Neural progenitor cell (in vitro differentiated cells): ENCODE results near the gene METTL1. TPM values are rescaled to one million over a fixed set of nuclear protein-coding genes. Genes with fewer than 3 reads are reported as not detected.
A peak's percentile ranks its signal among the peaks of the same experiment; 100 is the strongest.

Experiments
- DNase-seq: peaks from one replicate; pipeline ENCODE4 v3.0.0-alpha.2; 2016; ENCODE audit warnings: low spot score
- H2AFZ ChIP-seq: fragments of 200-600 bp; sonication (generic); replicated peaks from 2 replicates; pipeline ENCODE4 v1.6.1; 2016; ENCODE audit warnings: antibody characterized with exemption
- H3F3A ChIP-seq: fragments of 200-600 bp; sonication (generic); 2 replicates; pipeline ENCODE4 v1.6.1; 2016; ENCODE audit warnings: antibody characterized with exemption, low read depth
- H3K27ac ChIP-seq: fragments of 200-600 bp; sonication (generic); 2 replicates; pipeline ENCODE4 v1.5.1; 2016; ENCODE audit warnings: mild to moderate bottlenecking
- H3K27me3 ChIP-seq: fragments of 200-600 bp; sonication (generic); 2 replicates; pipeline ENCODE4 v1.6.1; 2016; ENCODE audit warnings: mild to moderate bottlenecking, moderate library complexity
- H3K36me3 ChIP-seq: fragments of 200-600 bp; sonication (generic); 2 replicates; pipeline ENCODE4 v1.5.1; 2016
- H3K4me1 ChIP-seq: fragments of 200-600 bp; sonication (generic); 2 replicates; pipeline ENCODE4 v1.6.1; 2016; ENCODE audit warnings: mixed run types
- H3K4me2 ChIP-seq: fragments of 200-600 bp; sonication (generic); 2 replicates; pipeline ENCODE4 v1.6.1; 2016
- H3K4me3 ChIP-seq: fragments of 200-600 bp; sonication (generic); 2 replicates; pipeline ENCODE4 v1.5.1; 2016
- H3K79me2 ChIP-seq: fragments of 200-600 bp; sonication (generic); 2 replicates; pipeline ENCODE4 v1.6.1; 2016; ENCODE audit warnings: low read depth
- H3K9ac ChIP-seq: fragments of 200-600 bp; sonication (generic); 2 replicates; pipeline ENCODE4 v1.6.1; 2016
- H3K9me3 ChIP-seq: fragments of 200-600 bp; sonication (generic); 2 replicates; pipeline ENCODE4 v1.5.1; 2016; ENCODE audit warnings: low read depth
- H4K20me1 ChIP-seq: fragments of 200-600 bp; sonication (generic); 2 replicates; pipeline ENCODE4 v1.6.1; 2016; ENCODE audit warnings: low read depth
- H3K27ac Mint-ChIP-seq: 3 replicates; pipeline ENCODE4 v1.8.0; 2021; ENCODE audit warnings: mixed read lengths
- H3K27me3 Mint-ChIP-seq: 2 replicates; pipeline ENCODE4 v1.8.0; 2022; ENCODE audit warnings: low read depth, mild to moderate bottlenecking, inconsistent platforms, moderate library complexity, mixed read lengths; ENCODE audit not compliant: insufficient read depth
- H3K36me3 Mint-ChIP-seq: 3 replicates; pipeline ENCODE4 v1.8.0; 2021; ENCODE audit warnings: mixed read lengths
- H3K4me1 Mint-ChIP-seq: 3 replicates; pipeline ENCODE4 v1.8.0; 2021; ENCODE audit warnings: mixed read lengths
- H3K4me3 Mint-ChIP-seq: 3 replicates; pipeline ENCODE4 v1.8.0; 2021; ENCODE audit warnings: mild to moderate bottlenecking, moderate library complexity, mixed read lengths
- H3K9me3 Mint-ChIP-seq: 3 replicates; pipeline ENCODE4 v1.8.0; 2020; ENCODE audit warnings: mixed read lengths
- EZH2 ChIP-seq: fragments of 200-600 bp; sonication (generic); IDR thresholded peaks from 2 replicates; pipeline ENCODE4 v1.6.1; 2017; ENCODE audit warnings: antibody characterized with exemption, mild to moderate bottlenecking, moderate library complexity
- EZH2phosphoT487 ChIP-seq: fragments of 200-600 bp; sonication (generic); IDR thresholded peaks from 2 replicates; pipeline ENCODE4 v1.6.1; 2017; ENCODE audit warnings: antibody characterized with exemption
- total RNA-seq: library from RNA; depleted of rRNA; stranded (reverse); fragments of >200 nt; gene quantifications from 2 replicates; pipeline ENCODE4 v1.2.3, GENCODE V29; 2015; ENCODE audit warnings: low replicate concordance
- TF ChIP-seq, protein P1 (sequence below): fragments of 200-600 bp; sonication (generic); IDR thresholded peaks from 2 replicates; pipeline ENCODE4 v1.5.1; 2017; ENCODE audit warnings: antibody characterized with exemption, mild to moderate bottlenecking

Gene METTL1
- total RNA-seq, 1 donor from 2014 or later = 5.6 TPM

DNA sequence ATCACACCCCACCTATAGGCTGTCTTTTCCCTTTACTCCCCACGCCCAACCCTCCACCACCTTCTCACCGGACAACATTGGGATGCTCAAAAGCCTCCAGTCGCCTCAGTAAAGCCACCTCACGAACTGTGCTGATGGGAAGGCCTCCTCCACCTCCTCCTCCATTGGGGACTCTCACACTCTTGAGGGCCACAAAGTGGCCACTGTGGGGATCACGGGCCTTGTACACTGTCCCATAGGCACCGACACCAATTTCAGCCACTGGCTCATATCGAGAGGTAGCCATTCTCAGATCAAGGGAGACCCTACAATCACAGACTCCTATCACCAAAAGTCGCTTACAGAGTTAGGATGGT, 20.5 kb downstream of the METTL1 start:
- Histone ChIP-seq H3K9me3 (no peaks in the 10 kb centered on the region), H3K4me3 (peak overlapping the region; percentile 85), H3K79me2 (peaks cover 39% of the 10 kb centered on the region), H3K27ac (no peak overlapping the region), H3K36me3 (no peaks in the 10 kb centered on the region), H3F3A (peaks cover 58% of the 10 kb centered on the region), H3K4me2 (peak overlapping the region; percentile 100), H3K4me1 (peaks cover 28% of the 10 kb centered on the region), H3K9ac (peak overlapping the region; percentile 95), H3K27me3 (peaks cover 18% of the 10 kb centered on the region), H2AFZ (no peak overlapping the region), H4K20me1 (peaks cover 7% of the 10 kb centered on the region)
- Mint-ChIP-seq H3K27me3 (peaks cover 34% of the 10 kb centered on the region), H3K36me3 (peaks cover 40% of the 10 kb centered on the region), H3K27ac (peak overlapping the region; percentile 97), H3K9me3 (peaks cover 3% of the 10 kb centered on the region), H3K4me3 (peak overlapping the region; percentile 98), H3K4me1 (peaks cover 42% of the 10 kb centered on the region)
- no peak for TF ChIP-seq EZH2phosphoT487
- TF ChIP-seq, protein P1, sequence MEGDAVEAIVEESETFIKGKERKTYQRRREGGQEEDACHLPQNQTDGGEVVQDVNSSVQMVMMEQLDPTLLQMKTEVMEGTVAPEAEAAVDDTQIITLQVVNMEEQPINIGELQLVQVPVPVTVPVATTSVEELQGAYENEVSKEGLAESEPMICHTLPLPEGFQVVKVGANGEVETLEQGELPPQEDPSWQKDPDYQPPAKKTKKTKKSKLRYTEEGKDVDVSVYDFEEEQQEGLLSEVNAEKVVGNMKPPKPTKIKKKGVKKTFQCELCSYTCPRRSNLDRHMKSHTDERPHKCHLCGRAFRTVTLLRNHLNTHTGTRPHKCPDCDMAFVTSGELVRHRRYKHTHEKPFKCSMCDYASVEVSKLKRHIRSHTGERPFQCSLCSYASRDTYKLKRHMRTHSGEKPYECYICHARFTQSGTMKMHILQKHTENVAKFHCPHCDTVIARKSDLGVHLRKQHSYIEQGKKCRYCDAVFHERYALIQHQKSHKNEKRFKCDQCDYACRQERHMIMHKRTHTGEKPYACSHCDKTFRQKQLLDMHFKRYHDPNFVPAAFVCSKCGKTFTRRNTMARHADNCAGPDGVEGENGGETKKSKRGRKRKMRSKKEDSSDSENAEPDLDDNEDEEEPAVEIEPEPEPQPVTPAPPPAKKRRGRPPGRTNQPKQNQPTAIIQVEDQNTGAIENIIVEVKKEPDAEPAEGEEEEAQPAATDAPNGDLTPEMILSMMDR = no peak
- TF ChIP-seq EZH2 = no peak
- no peak for DNase-seq

DNA sequence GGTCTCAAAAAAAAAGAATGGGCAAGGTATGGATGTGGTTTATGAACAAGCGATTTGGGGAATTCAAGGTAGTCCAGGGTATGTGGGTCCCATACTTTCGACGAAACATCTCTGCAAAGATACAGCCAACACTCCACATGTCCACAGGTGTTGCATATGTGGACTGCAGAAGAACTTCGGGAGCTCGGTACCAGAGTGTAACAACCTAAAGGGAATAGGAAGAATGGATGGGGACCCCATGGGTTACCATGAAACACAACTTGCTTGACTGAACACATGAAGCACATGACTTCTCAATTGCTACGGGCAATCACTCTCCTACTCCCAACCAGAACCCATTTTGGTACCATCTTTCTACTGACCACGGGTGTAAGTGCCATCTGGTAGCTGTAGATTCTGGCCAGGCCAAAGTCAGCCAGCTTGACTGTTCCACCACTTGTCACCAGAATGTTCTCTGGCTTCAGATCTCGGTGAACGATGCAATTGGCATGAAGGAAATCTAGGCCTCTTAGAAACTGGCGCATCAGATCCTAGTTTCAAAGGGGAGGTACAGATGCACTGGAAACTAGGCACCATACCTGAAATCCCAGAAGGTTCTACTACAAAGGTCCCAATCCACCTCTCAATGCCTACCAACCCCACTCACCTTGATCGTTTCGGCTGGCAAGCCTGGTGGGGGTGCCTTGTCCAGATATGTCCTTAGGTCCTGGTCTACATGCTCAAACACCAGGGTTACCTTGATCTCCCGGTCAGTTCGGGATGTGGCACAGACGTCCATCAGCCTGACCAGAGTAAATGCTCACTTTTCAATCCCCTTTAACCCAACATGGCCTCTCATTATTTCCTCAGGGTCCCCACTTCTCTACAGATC, 21.1 kb downstream of the METTL1 start:
- Histone ChIP-seq H3K27me3 (peaks cover 12% of the 10 kb centered on the region), H3K4me2 (peak overlapping the region; percentile 100), H3K79me2 (peaks cover 46% of the 10 kb centered on the region), H3K4me1 (peaks cover 27% of the 10 kb centered on the region), H3K9me3 (no peaks in the 10 kb centered on the region), H3K27ac (no peak overlapping the region), H3K9ac (peak overlapping the region; percentile 95), H3K36me3 (no peaks in the 10 kb centered on the region), H3K4me3 (peak overlapping the region; percentile 85), H2AFZ (no peak overlapping the region), H3F3A (peaks cover 58% of the 10 kb centered on the region), H4K20me1 (peaks cover under 1% of the 10 kb centered on the region)
- H3K4me1 Mint-ChIP-seq = peaks cover 44% of the 10 kb centered on the region
- H3K9me3 Mint-ChIP-seq = peaks cover 3% of the 10 kb centered on the region
- H3K36me3 Mint-ChIP-seq = peaks cover 43% of the 10 kb centered on the region
- peaks cover 30% of the 10 kb centered on the region for H3K27me3 Mint-ChIP-seq
- peak overlapping the region; percentile 98 for H3K4me3 Mint-ChIP-seq
- peak overlapping the region; percentile 97 for H3K27ac Mint-ChIP-seq
- TF ChIP-seq EZH2phosphoT487 (no peak), EZH2 (no peak)
- TF ChIP-seq, protein P1 = no peak
- no peak for DNase-seq

DNA sequence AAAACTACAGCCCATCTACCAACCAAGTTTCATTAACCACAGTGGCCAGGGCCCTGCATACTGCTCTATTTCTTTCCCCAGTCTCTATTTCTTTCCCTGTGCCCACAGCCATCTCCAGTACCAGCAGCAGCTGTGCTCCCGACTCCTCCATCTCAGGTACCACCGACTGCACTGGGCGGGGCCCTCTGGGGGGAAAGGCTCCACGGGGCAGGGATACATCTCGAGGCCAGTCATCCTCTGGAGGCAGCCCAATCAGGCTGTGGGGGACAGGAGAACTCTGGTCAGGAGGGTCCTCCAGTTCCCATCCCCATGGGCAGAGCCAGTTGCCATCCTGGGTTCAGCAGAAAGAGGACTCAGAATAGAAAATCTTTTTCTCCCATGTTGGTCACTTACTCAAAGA, 22.8 kb downstream of the METTL1 start:
- Histone ChIP-seq H3K9ac (no peak overlapping the region), H3K4me2 (no peak overlapping the region), H3K9me3 (no peaks in the 10 kb centered on the region), H3K27me3 (peaks cover under 1% of the 10 kb centered on the region), H3F3A (peaks cover 67% of the 10 kb centered on the region), H3K79me2 (peaks cover 50% of the 10 kb centered on the region), H3K36me3 (no peaks in the 10 kb centered on the region), H4K20me1 (no peaks in the 10 kb centered on the region), H3K4me3 (no peak overlapping the region), H3K4me1 (peaks cover 27% of the 10 kb centered on the region), H3K27ac (no peak overlapping the region), H2AFZ (no peak overlapping the region)
- H3K27me3 Mint-ChIP-seq = peaks cover 23% of the 10 kb centered on the region
- H3K9me3 Mint-ChIP-seq = no peaks in the 10 kb centered on the region
- TF ChIP-seq, protein P1 = no peak
- TF ChIP-seq EZH2phosphoT487 = no peak
- no peak for TF ChIP-seq EZH2
- peak overlapping the region; percentile 70 for H3K27ac Mint-ChIP-seq
- no peak for DNase-seq
- H3K4me3 Mint-ChIP-seq = no peak overlapping the region
- H3K36me3 Mint-ChIP-seq = peaks cover 40% of the 10 kb centered on the region
- H3K4me1 Mint-ChIP-seq = peaks cover 47% of the 10 kb centered on the region
